OCI-LY7 (cell line): ENCODE results near the gene DCAKD.

Source experiments
- EZH2phosphoT487 ChIP-seq: fragments of 200-600 bp; sonication (generic); IDR thresholded peaks from 2 replicates; pipeline ENCODE4 v1.6.1; 2018; ENCODE audit warnings: low read depth, borderline replicate concordance, mild to moderate bottlenecking, mixed run types, antibody characterized with exemption, low read length, moderate library complexity, mixed read lengths
- TF ChIP-seq, protein P1 (sequence below): fragments of 200-600 bp; sonication (generic); conservative IDR thresholded peaks from 2 replicates; pipeline ENCODE4 v1.5.1; 2014; ENCODE audit warnings: mild to moderate bottlenecking, antibody characterized with exemption, low read length, moderate library complexity, mixed read lengths

DNA sequence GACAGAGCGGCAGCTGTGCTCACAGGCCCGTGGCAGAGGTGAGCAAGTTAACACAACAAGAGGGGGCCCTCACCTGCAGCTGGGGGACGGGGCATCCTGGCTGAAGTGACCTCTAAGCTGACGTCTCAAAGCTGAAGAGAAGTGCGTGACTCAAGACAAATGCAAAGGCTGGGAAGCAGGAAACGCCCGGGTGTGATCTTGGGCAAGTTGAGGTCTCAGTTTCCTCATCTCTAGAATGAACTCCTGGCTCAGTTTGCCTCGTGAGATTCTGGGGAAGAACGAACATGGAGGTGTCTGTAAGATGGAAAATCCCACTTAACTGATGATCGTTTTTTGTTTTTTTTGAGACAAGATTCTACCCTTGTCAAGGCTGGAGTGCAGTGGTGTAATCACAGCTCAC is 43.2 kb downstream of the DCAKD start:
- TF ChIP-seq, protein P1, sequence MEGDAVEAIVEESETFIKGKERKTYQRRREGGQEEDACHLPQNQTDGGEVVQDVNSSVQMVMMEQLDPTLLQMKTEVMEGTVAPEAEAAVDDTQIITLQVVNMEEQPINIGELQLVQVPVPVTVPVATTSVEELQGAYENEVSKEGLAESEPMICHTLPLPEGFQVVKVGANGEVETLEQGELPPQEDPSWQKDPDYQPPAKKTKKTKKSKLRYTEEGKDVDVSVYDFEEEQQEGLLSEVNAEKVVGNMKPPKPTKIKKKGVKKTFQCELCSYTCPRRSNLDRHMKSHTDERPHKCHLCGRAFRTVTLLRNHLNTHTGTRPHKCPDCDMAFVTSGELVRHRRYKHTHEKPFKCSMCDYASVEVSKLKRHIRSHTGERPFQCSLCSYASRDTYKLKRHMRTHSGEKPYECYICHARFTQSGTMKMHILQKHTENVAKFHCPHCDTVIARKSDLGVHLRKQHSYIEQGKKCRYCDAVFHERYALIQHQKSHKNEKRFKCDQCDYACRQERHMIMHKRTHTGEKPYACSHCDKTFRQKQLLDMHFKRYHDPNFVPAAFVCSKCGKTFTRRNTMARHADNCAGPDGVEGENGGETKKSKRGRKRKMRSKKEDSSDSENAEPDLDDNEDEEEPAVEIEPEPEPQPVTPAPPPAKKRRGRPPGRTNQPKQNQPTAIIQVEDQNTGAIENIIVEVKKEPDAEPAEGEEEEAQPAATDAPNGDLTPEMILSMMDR: no peak
- TF ChIP-seq EZH2phosphoT487: no peak
